ENCODE results near the gene MCM8.

MCM8 gene

GRCh38 chr20:5920581-5920980 is 29.9 kb upstream of the MCM8 start:
- no peak overlapping the region for H3K9ac ChIP-seq (ENCODE audit: low read depth, low read length, poor library complexity)

GRCh38 chr20:5923493-5923892 is 27.0 kb upstream of the MCM8 start:
- peaks cover 2 to 9% of the 10 kb centered on the region in 2 donors for H3K4me1 ChIP-seq (ENCODE audit: control insufficient read depth in 2 of 2, insufficient read depth in 1 of 2, low read depth in 1 of 2, low read length in 2 of 2)
- no peak overlapping the region for H3K27ac ChIP-seq (replicated peaks; ENCODE audit: low read length)
- H2BK5ac ChIP-seq (ENCODE audit: low read length) = no peak overlapping the region
- no peak overlapping the region for H3K4me3 ChIP-seq (ENCODE audit: low read length in 2 of 2)
- H3K23ac ChIP-seq (ENCODE audit: low read depth, low read length, poor library complexity) = no peak overlapping the region
- peaks cover 0 to 3% (median 0%) of the 10 kb centered on the region in 3 experiments for H3K27me3 ChIP-seq (ENCODE audit: control insufficient read depth in 3 of 3, insufficient read depth in 3 of 3, low read depth in 1 of 3, low read length in 3 of 3)
- WGBS, 2 donors (ENCODE audit: extremely low coverage in 2 of 2, insufficient read length in 2 of 2, insufficient replicate concordance in 1 of 2) = no CpG with 5 or more reads among the region's 5 CpGs
- no peak overlapping the region for H2AFZ ChIP-seq (ENCODE audit: low read length)
- H3K14ac ChIP-seq (ENCODE audit: low read length) = no peak overlapping the region
- H3K18ac ChIP-seq (ENCODE audit: low read length) = no peak overlapping the region
- no peak overlapping the region for H4K91ac ChIP-seq (ENCODE audit: low read depth, low read length, poor library complexity)
- no peak overlapping the region for H2BK15ac ChIP-seq (ENCODE audit: low read length)
- H2BK12ac ChIP-seq (ENCODE audit: low read length) = no peak overlapping the region
- H2BK120ac ChIP-seq (ENCODE audit: low read depth, low read length) = no peak overlapping the region
- no peaks in the 10 kb centered on the region for H3K79me1 ChIP-seq (ENCODE audit: low read depth, low read length)
- H3K9me3 ChIP-seq (replicated peaks in 1 of 2; ENCODE audit: control insufficient read depth in 2 of 2, insufficient read depth in 1 of 2, low read depth in 1 of 2, low read length in 2 of 2) = no peaks in the 10 kb centered on the region
- no peak overlapping the region for H3K9ac ChIP-seq (ENCODE audit: low read depth, low read length, poor library complexity)
- no peak overlapping the region for H2AK5ac ChIP-seq (ENCODE audit: low read depth, low read length)
- H3K4me2 ChIP-seq (ENCODE audit: insufficient read depth, low read length, poor library complexity, severe bottlenecking) = no peak overlapping the region
- H3K36me3 ChIP-seq (replicated peaks in 1 of 2; ENCODE audit: control insufficient read depth in 2 of 2, insufficient read depth in 2 of 2, low read length in 2 of 2) = no peaks in the 10 kb centered on the region
- no peak overlapping the region for H3K4ac ChIP-seq (ENCODE audit: low read length)
- no peak for DNase-seq (ENCODE audit: low spot score)
- H4K8ac ChIP-seq (ENCODE audit: low read depth, low read length) = no peak overlapping the region

More at GRCh38 chr20:5920581-5920980, 29.9 kb upstream of the MCM8 start:
- Histone ChIP-seq H3K4me3 (ENCODE audit: low read length in 2 of 2) (no peak overlapping the region), H4K91ac (ENCODE audit: low read depth, low read length, poor library complexity) (no peak overlapping the region), H2AFZ (ENCODE audit: low read length) (no peak overlapping the region), H4K8ac (ENCODE audit: low read depth, low read length) (no peak overlapping the region), H3K4me1 (ENCODE audit: control insufficient read depth in 2 of 2, insufficient read depth in 1 of 2, low read depth in 1 of 2, low read length in 2 of 2) (peaks cover 2 to 9% of the 10 kb centered on the region in 2 donors), H3K27ac (replicated peaks; ENCODE audit: low read length) (no peak overlapping the region), H2BK120ac (ENCODE audit: low read depth, low read length) (no peak overlapping the region), H3K79me1 (ENCODE audit: low read depth, low read length) (no peaks in the 10 kb centered on the region), H3K27me3 (ENCODE audit: control insufficient read depth in 3 of 3, insufficient read depth in 3 of 3, low read depth in 1 of 3, low read length in 3 of 3) (peaks cover 0 to 1% (median 0%) of the 10 kb centered on the region in 3 experiments), H3K4ac (ENCODE audit: low read length) (no peak overlapping the region), H2AK5ac (ENCODE audit: low read depth, low read length) (no peak overlapping the region), H2BK15ac (ENCODE audit: low read length) (no peak overlapping the region), H3K23ac (ENCODE audit: low read depth, low read length, poor library complexity) (no peak overlapping the region), H3K14ac (ENCODE audit: low read length) (no peak overlapping the region), H3K4me2 (ENCODE audit: insufficient read depth, low read length, poor library complexity, severe bottlenecking) (no peak overlapping the region), H3K36me3 (replicated peaks in 1 of 2; ENCODE audit: control insufficient read depth in 2 of 2, insufficient read depth in 2 of 2, low read length in 2 of 2) (no peaks in the 10 kb centered on the region), H3K18ac (ENCODE audit: low read length) (no peak overlapping the region), H3K9me3 (replicated peaks in 1 of 2; ENCODE audit: control insufficient read depth in 2 of 2, insufficient read depth in 1 of 2, low read depth in 1 of 2, low read length in 2 of 2) (no peaks in the 10 kb centered on the region), H2BK5ac (ENCODE audit: low read length) (no peak overlapping the region), H2BK12ac (ENCODE audit: low read length) (no peak overlapping the region)
- WGBS, 2 donors (ENCODE audit: extremely low coverage in 2 of 2, insufficient read length in 2 of 2, insufficient replicate concordance in 1 of 2) = no CpG with 5 or more reads among the region's 1 CpG
- no peak for DNase-seq (ENCODE audit: low spot score)

- H3K4me3 ChIP-seq (ENCODE audit: low read length in 2 of 2) = no peak overlapping the region
- DNase-seq (ENCODE audit: low spot score) = no peak
- WGBS, 2 donors (ENCODE audit: extremely low coverage in 2 of 2, insufficient read length in 2 of 2, insufficient replicate concordance in 1 of 2) = no CpG with 5 or more reads among the region's 3 CpGs
- no peak overlapping the region for H2BK120ac ChIP-seq (ENCODE audit: low read depth, low read length)
- H3K4me2 ChIP-seq (ENCODE audit: insufficient read depth, low read length, poor library complexity, severe bottlenecking) = no peak overlapping the region
- no peak overlapping the region for H3K9ac ChIP-seq (ENCODE audit: low read depth, low read length, poor library complexity)
- no peaks in the 10 kb centered on the region for H3K79me1 ChIP-seq (ENCODE audit: low read depth, low read length)
- no peaks in the 10 kb centered on the region for H3K9me3 ChIP-seq (replicated peaks in 1 of 2; ENCODE audit: control insufficient read depth in 2 of 2, insufficient read depth in 1 of 2, low read depth in 1 of 2, low read length in 2 of 2)
- H3K23ac ChIP-seq (ENCODE audit: low read depth, low read length, poor library complexity) = no peak overlapping the region
- H3K36me3 ChIP-seq (replicated peaks in 1 of 2; ENCODE audit: control insufficient read depth in 2 of 2, insufficient read depth in 2 of 2, low read length in 2 of 2) = no peaks in the 10 kb centered on the region
- H4K8ac ChIP-seq (ENCODE audit: low read depth, low read length) = no peak overlapping the region
- H3K27me3 ChIP-seq (ENCODE audit: control insufficient read depth in 3 of 3, insufficient read depth in 3 of 3, low read depth in 1 of 3, low read length in 3 of 3) = peaks cover 0 to 3% (median 0%) of the 10 kb centered on the region in 3 experiments
- H3K27ac ChIP-seq (replicated peaks; ENCODE audit: low read length) = no peak overlapping the region
- no peak overlapping the region for H2BK5ac ChIP-seq (ENCODE audit: low read length)
- H2AFZ ChIP-seq (ENCODE audit: low read length) = no peak overlapping the region
- H3K18ac ChIP-seq (ENCODE audit: low read length) = no peak overlapping the region
- no peak overlapping the region for H3K4ac ChIP-seq (ENCODE audit: low read length)
- no peak overlapping the region for H2BK12ac ChIP-seq (ENCODE audit: low read length)
- H4K91ac ChIP-seq (ENCODE audit: low read depth, low read length, poor library complexity) = no peak overlapping the region
- no peak overlapping the region for H2BK15ac ChIP-seq (ENCODE audit: low read length)
- no peak overlapping the region for H2AK5ac ChIP-seq (ENCODE audit: low read depth, low read length)
- no peaks in the 10 kb centered on the region for H3K4me1 ChIP-seq (ENCODE audit: control insufficient read depth in 2 of 2, insufficient read depth in 1 of 2, low read depth in 1 of 2, low read length in 2 of 2)
- H3K14ac ChIP-seq (ENCODE audit: low read length) = no peak overlapping the region
Observed at GRCh38 chr20:5925551-5925950, 24.9 kb upstream of the MCM8 start.

GRCh38 chr20:5927749-5928462 is 22.5 kb upstream of the MCM8 start:
- H3K4me2 ChIP-seq (ENCODE audit: insufficient read depth, low read length, poor library complexity, severe bottlenecking) = no peak overlapping the region
- no peak overlapping the region for H4K8ac ChIP-seq (ENCODE audit: low read depth, low read length)
- H3K36me3 ChIP-seq (replicated peaks in 1 of 2; ENCODE audit: control insufficient read depth in 2 of 2, insufficient read depth in 2 of 2, low read length in 2 of 2) = no peaks in the 10 kb centered on the region
- no peak overlapping the region for H3K14ac ChIP-seq (ENCODE audit: low read length)
- H2BK15ac ChIP-seq (ENCODE audit: low read length) = no peak overlapping the region
- H3K9ac ChIP-seq (ENCODE audit: low read depth, low read length, poor library complexity) = no peak overlapping the region
- no peak overlapping the region for H3K23ac ChIP-seq (ENCODE audit: low read depth, low read length, poor library complexity)
- no peak overlapping the region for H2BK12ac ChIP-seq (ENCODE audit: low read length)
- H3K9me3 ChIP-seq (replicated peaks in 1 of 2; ENCODE audit: control insufficient read depth in 2 of 2, insufficient read depth in 1 of 2, low read depth in 1 of 2, low read length in 2 of 2) = no peaks in the 10 kb centered on the region
- H3K27me3 ChIP-seq (ENCODE audit: control insufficient read depth in 3 of 3, insufficient read depth in 3 of 3, low read depth in 1 of 3, low read length in 3 of 3) = peaks cover 0 to 4% (median 0%) of the 10 kb centered on the region in 3 experiments
- no peak overlapping the region for H2BK120ac ChIP-seq (ENCODE audit: low read depth, low read length)
- no peaks in the 10 kb centered on the region for H3K4me1 ChIP-seq (ENCODE audit: control insufficient read depth in 2 of 2, insufficient read depth in 1 of 2, low read depth in 1 of 2, low read length in 2 of 2)
- H4K91ac ChIP-seq (ENCODE audit: low read depth, low read length, poor library complexity) = no peak overlapping the region
- H2AK5ac ChIP-seq (ENCODE audit: low read depth, low read length) = no peak overlapping the region
- DNase-seq (ENCODE audit: low spot score) = no peak
- no peak overlapping the region for H3K27ac ChIP-seq (replicated peaks; ENCODE audit: low read length)
- no peak overlapping the region for H2BK5ac ChIP-seq (ENCODE audit: low read length)
- no peak overlapping the region for H2AFZ ChIP-seq (ENCODE audit: low read length)
- H3K18ac ChIP-seq (ENCODE audit: low read length) = no peak overlapping the region
- no CpG with 5 or more reads among the region's 11 CpGs for WGBS, 2 donors (ENCODE audit: extremely low coverage in 2 of 2, insufficient read length in 2 of 2, insufficient replicate concordance in 1 of 2)
- no peaks in the 10 kb centered on the region for H3K79me1 ChIP-seq (ENCODE audit: low read depth, low read length)
- no peak overlapping the region for H3K4ac ChIP-seq (ENCODE audit: low read length)
- H3K4me3 ChIP-seq (ENCODE audit: low read length in 2 of 2) = peak overlapping the region in 1 of 2 donors; percentile 57
